ENCODE data around the gene GPSM3. TPM values are rescaled to one million over a fixed set of nuclear protein-coding genes. Genes with fewer than 3 reads are reported as not detected.
"Not testable (repeated sequence)": the region's sequence is repeated elsewhere in the genome, so short reads cannot be mapped to it uniquely, and the experiment has no call there.

GPSM3 gene
- total RNA-seq, 1 experiment from 2014 or later, result 3.6 TPM

- Histone ChIP-seq H3K9me3 (replicated peaks) (no peaks in the 10 kb centered on the region), H3K36me3 (no peaks in the 10 kb centered on the region), H3K4me1 (no peaks in the 10 kb centered on the region), H3K27ac (no peak overlapping the region), H3K4me3 (no peak overlapping the region), H3K27me3 (no peaks in the 10 kb centered on the region)
- DNase-seq, result no peak
Observed at GRCh38 chr6:32147401-32148132, 44.9 kb downstream of the GPSM3 start.

GRCh38 chr6:32146687-32147086 lies 45.8 kb downstream of the GPSM3 start:
- Histone ChIP-seq H3K27ac (no peak overlapping the region), H3K36me3 (no peaks in the 10 kb centered on the region), H3K4me1 (no peaks in the 10 kb centered on the region), H3K9me3 (replicated peaks) (no peaks in the 10 kb centered on the region), H3K27me3 (no peaks in the 10 kb centered on the region), H3K4me3 (no peak overlapping the region)
- no peak for DNase-seq

GRCh38 chr6:32146287-32146686 lies 46.2 kb downstream of the GPSM3 start:
- Histone ChIP-seq H3K4me1 (no peaks in the 10 kb centered on the region), H3K27me3 (no peaks in the 10 kb centered on the region), H3K27ac (no peak overlapping the region), H3K36me3 (no peaks in the 10 kb centered on the region), H3K9me3 (replicated peaks) (no peaks in the 10 kb centered on the region), H3K4me3 (no peak overlapping the region)
- DNase-seq, result no peak

DNA sequence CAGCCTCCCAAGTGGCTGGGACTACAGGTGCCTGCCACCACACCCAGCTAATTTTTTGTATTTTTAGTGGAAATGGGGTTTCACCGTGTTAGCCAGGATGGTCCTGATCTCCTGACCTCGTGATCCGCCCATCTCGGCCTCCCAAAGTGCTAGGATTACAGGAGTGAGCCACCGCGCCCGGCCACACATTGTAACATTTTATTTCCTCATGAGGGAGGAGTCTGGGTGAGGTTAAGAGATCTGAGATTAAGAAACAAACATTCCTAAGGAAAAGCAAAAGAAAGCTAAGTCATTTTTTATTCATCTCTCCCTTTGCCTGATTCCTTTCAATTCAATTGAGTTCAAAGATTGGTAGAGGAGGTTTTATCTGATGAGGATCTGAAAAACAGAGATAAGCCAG lies 48.2 kb downstream of the GPSM3 start:
- H3K4me1 ChIP-seq; H3K27me3 ChIP-seq; DNase-seq; H3K9me3 ChIP-seq (replicated peaks); H3K36me3 ChIP-seq; H3K27ac ChIP-seq; H3K4me3 ChIP-seq: not testable (repeated sequence)

Other genes starting within 250 kb of the GPSM3 start
- not detected in 2 replicates for gene CFB, start 246.5 kb downstream of the GPSM3 start, total RNA-seq (2014; rRNA removed; shearing (Covaris generic))
- gene NELFE, start 233.7 kb downstream of the GPSM3 start, total RNA-seq (2014; rRNA removed; shearing (Covaris generic)), result 66.3 and 70.1 TPM in 2 replicates
- 27.3 and 37.4 TPM in 2 replicates for gene SKIC2, start 233.5 kb downstream of the GPSM3 start, total RNA-seq (2014; rRNA removed; shearing (Covaris generic))
- 13.8 and 17.8 TPM in 2 replicates for gene DXO, start 220.5 kb downstream of the GPSM3 start, total RNA-seq (2014; rRNA removed; shearing (Covaris generic))
- 0.81 and 2.5 TPM in 2 replicates for gene C4A, start 210.6 kb downstream of the GPSM3 start, total RNA-seq (2014; rRNA removed; shearing (Covaris generic))
- gene C4B, start 177.8 kb downstream of the GPSM3 start, total RNA-seq (2014; rRNA removed; shearing (Covaris generic)), result 1.2 and 1.8 TPM in 2 replicates
- 0.08 TPM in 1 of 2 replicates, not detected in the other for gene CYP21A2, start 154.2 kb downstream of the GPSM3 start, total RNA-seq (2014; rRNA removed; shearing (Covaris generic))
- gene TNXB, start 83.3 kb downstream of the GPSM3 start, total RNA-seq (2014; rRNA removed; shearing (Covaris generic)), result 1.6 and 3.3 TPM in 2 replicates
- gene ATF6B, start 64.4 kb downstream of the GPSM3 start, total RNA-seq (2014; rRNA removed; shearing (Covaris generic)), result 26.1 and 33.0 TPM in 2 replicates
- gene FKBPL, start 62.4 kb downstream of the GPSM3 start, total RNA-seq (2014; rRNA removed; shearing (Covaris generic)), result 8.2 and 8.7 TPM in 2 replicates
- gene PRRT1, start 40.7 kb downstream of the GPSM3 start, total RNA-seq (2014; rRNA removed; shearing (Covaris generic)), result 0.25 and 0.30 TPM in 2 replicates
- gene PPT2, start 38.5 kb downstream of the GPSM3 start, total RNA-seq (2014; rRNA removed; shearing (Covaris generic)), result 120 and 150 TPM in 2 replicates
- 6.4 and 8.8 TPM in 2 replicates for gene EGFL8, start 28.0 kb downstream of the GPSM3 start, total RNA-seq (2014; rRNA removed; shearing (Covaris generic))
- gene AGPAT1, start 16.6 kb downstream of the GPSM3 start, total RNA-seq (2014; rRNA removed; shearing (Covaris generic)), result 66.1 and 70.3 TPM in 2 replicates
- gene RNF5, start 14.2 kb downstream of the GPSM3 start, total RNA-seq (2014; rRNA removed; shearing (Covaris generic)), result 60.0 and 63.7 TPM in 2 replicates
- 0.71 and 1.4 TPM in 2 replicates for gene AGER, start 8.4 kb downstream of the GPSM3 start, total RNA-seq (2014; rRNA removed; shearing (Covaris generic))
- 39.4 and 41.7 TPM in 2 replicates for gene PBX2, start 2.4 kb downstream of the GPSM3 start, total RNA-seq (2014; rRNA removed; shearing (Covaris generic))
- 4.1 and 4.9 TPM in 2 replicates for gene NOTCH4, start 31.4 kb upstream of the GPSM3 start, total RNA-seq (2014; rRNA removed; shearing (Covaris generic))
- not detected in 2 replicates for gene TSBP1, start 179.3 kb upstream of the GPSM3 start, total RNA-seq (2014; rRNA removed; shearing (Covaris generic))
- gene BTNL2, start 214.5 kb upstream of the GPSM3 start, total RNA-seq (2014; rRNA removed; shearing (Covaris generic)), result not detected in 2 replicates
- not detected in 2 replicates for gene HLA-DRA, start 247.2 kb upstream of the GPSM3 start, total RNA-seq (2014; rRNA removed; shearing (Covaris generic))

All from SJCRH30 (cell line).